ENCODE results near the gene MAPK9.
"Not testable (repeated sequence)": the region's sequence is repeated elsewhere in the genome, so short reads cannot be mapped to it uniquely, and the experiment has no call there.

The MAPK9 gene

DNA sequence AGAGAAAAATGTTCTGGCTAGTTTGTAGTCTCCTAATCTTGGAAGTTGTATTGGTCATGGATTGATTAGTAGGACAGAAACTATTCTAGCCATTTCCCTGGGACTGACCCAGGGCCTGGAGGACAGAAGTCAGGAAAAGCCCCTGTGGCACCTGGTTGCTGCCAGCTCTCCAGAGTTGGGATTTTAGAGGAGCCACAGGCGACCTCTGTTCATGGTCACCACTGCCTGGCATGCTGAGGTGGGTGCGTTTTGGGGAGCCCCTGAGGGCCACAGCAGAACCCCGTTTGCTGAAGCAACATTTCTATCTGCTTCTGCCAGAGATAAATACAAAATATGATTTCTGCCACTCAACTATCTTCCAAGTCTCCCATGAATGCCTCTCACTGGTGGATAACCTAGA, 7.6 kb upstream of the MAPK9 start:
- TF ChIP-seq Cebpa-rat (IDR thresholded peaks at IDR 0.05) = no peak
- Histone ChIP-seq H3K4me3 (no peak overlapping the region), H3K9ac (no peak overlapping the region), H4K20me1 (peaks cover 0 to 10% (median 0%) of the 10 kb centered on the region in 11 experiments; a peak in 2 of 22 replicates), H3K36me3 (peaks cover 0 to 8% (median 0%) of the 10 kb centered on the region in 11 experiments; a peak in 1 of 22 replicates), H3K27me3 (no peaks in the 10 kb centered on the region; a peak in 1 of 22 replicates), H3K4me1 (peaks cover 2 to 22% (median 12%) of the 10 kb centered on the region in 10 experiments; a peak in 16 of 20 replicates), H3K4me2 (no peak overlapping the region), H3K27ac (no peak overlapping the region), H3K9me3 (replicated peaks in 1 of 11) (no peaks in the 10 kb centered on the region)

- not testable (repeated sequence) for H3K27ac ChIP-seq; H3K27me3 ChIP-seq; H3K36me3 ChIP-seq; H3K4me3 ChIP-seq; H3K4me2 ChIP-seq; H3K9ac ChIP-seq; H3K9me3 ChIP-seq (replicated peaks in 1 of 11)
- H3K4me1 ChIP-seq = peaks cover 4 to 25% (median 17%) of the 10 kb centered on the region in 10 experiments; a peak in 16 of 20 replicates
- H4K20me1 ChIP-seq = peaks cover 0 to 15% (median under 1%) of the 10 kb centered on the region in 11 experiments; a peak in 5 of 22 replicates
Measured at GRCh38 chr5:180299014-180299413, 7.1 kb upstream of the MAPK9 start.

DNA sequence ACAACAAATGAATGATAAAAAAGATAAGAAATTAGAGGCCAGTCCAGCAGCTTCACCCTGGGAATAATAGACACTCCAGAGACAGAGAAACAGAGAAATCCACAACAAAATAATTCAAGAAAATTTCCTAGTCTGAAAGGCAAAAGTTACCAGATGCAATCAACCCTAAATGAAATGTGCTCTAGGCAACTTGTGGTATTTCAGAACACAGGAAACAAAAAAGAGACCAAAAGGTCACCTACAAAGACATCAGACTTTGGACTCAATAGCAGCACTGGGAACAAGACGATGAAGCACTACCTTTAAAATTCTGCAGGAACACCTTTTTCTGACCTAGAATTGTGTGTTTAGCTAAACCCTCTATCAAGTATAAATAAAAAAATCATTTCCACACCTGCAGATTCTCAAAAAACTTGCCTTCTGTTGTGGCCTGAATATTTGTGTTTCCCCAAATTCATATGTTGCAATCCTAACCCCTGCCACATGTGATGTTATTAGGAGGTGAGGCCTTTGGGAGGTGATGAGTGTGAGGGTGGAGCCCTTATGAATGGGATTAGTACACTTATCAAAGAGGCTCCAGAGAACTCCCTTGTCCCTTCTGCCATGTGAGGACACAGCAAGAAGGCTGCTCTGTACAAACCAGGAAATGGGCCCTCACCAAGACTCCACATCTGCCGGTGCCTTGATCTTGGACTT, 5.9 kb upstream of the MAPK9 start:
- Histone ChIP-seq H3K4me3 (no peak overlapping the region), H3K27ac (no peak overlapping the region), H3K9me3 (replicated peaks in 1 of 11) (no peaks in the 10 kb centered on the region), H4K20me1 (peaks cover 0 to 19% (median 5%) of the 10 kb centered on the region in 11 experiments; a peak in 7 of 22 replicates), H3K36me3 (peaks cover 0 to 8% (median 0%) of the 10 kb centered on the region in 11 experiments; a peak in 2 of 22 replicates), H3K4me1 (peaks cover 15 to 37% (median 27%) of the 10 kb centered on the region in 10 experiments), H3K27me3 (no peaks in the 10 kb centered on the region; a peak in 1 of 22 replicates), H3K9ac (no peak overlapping the region), H3K4me2 (no peak overlapping the region)
- TF ChIP-seq Cebpa-rat (IDR thresholded peaks at IDR 0.05) = no peak

DNA sequence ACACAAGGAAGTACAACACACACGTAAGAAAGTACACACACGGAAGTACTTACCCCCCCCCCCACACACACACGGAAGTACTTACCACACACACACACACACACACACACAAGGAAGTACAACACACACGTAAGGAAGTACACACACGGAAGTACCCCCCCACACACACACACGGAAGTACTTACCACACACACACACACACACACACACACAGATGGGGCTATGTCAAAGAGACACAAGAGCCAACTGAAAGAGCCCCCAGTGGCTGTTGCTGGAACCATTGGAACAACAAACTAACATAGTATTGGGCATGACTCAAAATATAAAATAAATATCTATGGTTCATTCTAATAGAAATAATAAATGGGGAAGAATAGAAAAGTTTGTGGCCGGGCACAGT, 4.9 kb upstream of the MAPK9 start:
- no peak overlapping the region for H3K4me3 ChIP-seq
- no peak overlapping the region; a peak in 1 of 22 replicates for H3K4me2 ChIP-seq
- no peaks in the 10 kb centered on the region for H3K9me3 ChIP-seq (replicated peaks in 1 of 11)
- TF ChIP-seq Cebpa-rat (IDR thresholded peaks at IDR 0.05) = no peak
- H3K36me3 ChIP-seq = peaks cover 0 to 8% (median 0%) of the 10 kb centered on the region in 11 experiments; a peak in 2 of 22 replicates
- no peak overlapping the region for H3K27ac ChIP-seq
- peaks cover 0 to 19% (median 5%) of the 10 kb centered on the region in 11 experiments; a peak in 7 of 22 replicates for H4K20me1 ChIP-seq
- peaks cover 15 to 39% (median 27%) of the 10 kb centered on the region in 10 experiments for H3K4me1 ChIP-seq
- no peak overlapping the region for H3K9ac ChIP-seq
- H3K27me3 ChIP-seq = no peaks in the 10 kb centered on the region; a peak in 1 of 22 replicates

DNA sequence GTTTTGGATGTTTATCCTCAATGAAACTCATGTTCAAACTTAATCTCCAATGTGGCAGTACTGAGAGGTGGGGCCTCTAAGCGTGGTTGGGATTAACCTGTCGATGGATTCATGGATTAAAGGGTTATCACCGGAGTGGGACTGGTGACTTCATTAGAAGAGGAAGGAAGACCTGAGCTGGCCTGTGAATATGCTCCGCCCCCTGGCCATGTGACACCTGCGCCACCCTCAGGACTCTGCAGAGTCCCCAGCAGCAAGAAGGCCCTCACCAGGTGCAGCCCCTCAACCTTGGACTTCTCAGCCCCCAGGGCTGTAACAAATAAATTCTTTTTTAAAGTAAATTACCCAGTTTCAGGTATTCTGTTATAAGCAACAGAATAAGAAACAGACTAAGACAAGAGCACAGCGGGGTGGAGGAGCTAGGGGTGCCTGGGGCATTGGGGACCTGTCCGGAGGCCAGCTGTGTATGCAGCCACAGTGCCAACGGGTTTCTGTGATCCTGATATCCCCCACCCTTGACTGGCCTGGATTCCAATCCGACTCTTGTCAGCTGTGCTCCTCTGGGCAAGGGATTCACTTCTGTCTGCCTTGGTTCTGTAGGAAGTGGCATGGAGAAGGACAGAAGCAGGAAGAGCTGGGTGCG, 3.2 kb upstream of the MAPK9 start:
- peaks cover 8 to 29% (median 15%) of the 10 kb centered on the region in 11 experiments; a peak in 20 of 22 replicates for H4K20me1 ChIP-seq

GRCh38 chr5:180294411-180294810, 2.5 kb upstream of the MAPK9 start:
- H4K20me1 ChIP-seq = peaks cover 15 to 35% (median 21%) of the 10 kb centered on the region in 11 experiments; a peak in 20 of 22 replicates
- H3K27me3 ChIP-seq = no peaks in the 10 kb centered on the region
- no peak for TF ChIP-seq Cebpa-rat (IDR thresholded peaks at IDR 0.05)
- no peak overlapping the region for H3K4me3 ChIP-seq
- H3K27ac ChIP-seq = peak overlapping the region in 1 of 11 experiments; percentile 17; a peak in 1 of 22 replicates
- H3K4me2 ChIP-seq = peak overlapping the region in 4 of 11 experiments; percentile 19 to 42 (median 35); a peak in 6 of 22 replicates
- no peaks in the 10 kb centered on the region for H3K9me3 ChIP-seq (replicated peaks in 1 of 11)
- H3K36me3 ChIP-seq = peaks cover 0 to 8% (median 0%) of the 10 kb centered on the region in 11 experiments; a peak in 2 of 22 replicates
- H3K9ac ChIP-seq = peak overlapping the region in 5 of 11 experiments; percentile 4 to 40 (median 13); a peak in 2 of 22 replicates
- H3K4me1 ChIP-seq = peaks cover 31 to 55% (median 44%) of the 10 kb centered on the region in 10 experiments

More for the DNA sequence above, 3.2 kb upstream of the MAPK9 start:
- Histone ChIP-seq H3K4me1 (peaks cover 25 to 49% (median 37%) of the 10 kb centered on the region in 10 experiments), H3K27ac (no peak overlapping the region), H3K36me3 (peaks cover 0 to 8% (median 0%) of the 10 kb centered on the region in 11 experiments; a peak in 2 of 22 replicates), H3K4me2 (peak overlapping the region in 3 of 11 experiments; percentile 19 to 42 (median 28); a peak in 5 of 22 replicates), H3K4me3 (no peak overlapping the region), H3K9me3 (replicated peaks in 1 of 11) (no peaks in the 10 kb centered on the region), H3K27me3 (no peaks in the 10 kb centered on the region), H3K9ac (peak overlapping the region in 3 of 11 experiments; percentile 13 to 40 (median 32); a peak in 1 of 22 replicates)
- no peak for TF ChIP-seq Cebpa-rat (IDR thresholded peaks at IDR 0.05)

DNA sequence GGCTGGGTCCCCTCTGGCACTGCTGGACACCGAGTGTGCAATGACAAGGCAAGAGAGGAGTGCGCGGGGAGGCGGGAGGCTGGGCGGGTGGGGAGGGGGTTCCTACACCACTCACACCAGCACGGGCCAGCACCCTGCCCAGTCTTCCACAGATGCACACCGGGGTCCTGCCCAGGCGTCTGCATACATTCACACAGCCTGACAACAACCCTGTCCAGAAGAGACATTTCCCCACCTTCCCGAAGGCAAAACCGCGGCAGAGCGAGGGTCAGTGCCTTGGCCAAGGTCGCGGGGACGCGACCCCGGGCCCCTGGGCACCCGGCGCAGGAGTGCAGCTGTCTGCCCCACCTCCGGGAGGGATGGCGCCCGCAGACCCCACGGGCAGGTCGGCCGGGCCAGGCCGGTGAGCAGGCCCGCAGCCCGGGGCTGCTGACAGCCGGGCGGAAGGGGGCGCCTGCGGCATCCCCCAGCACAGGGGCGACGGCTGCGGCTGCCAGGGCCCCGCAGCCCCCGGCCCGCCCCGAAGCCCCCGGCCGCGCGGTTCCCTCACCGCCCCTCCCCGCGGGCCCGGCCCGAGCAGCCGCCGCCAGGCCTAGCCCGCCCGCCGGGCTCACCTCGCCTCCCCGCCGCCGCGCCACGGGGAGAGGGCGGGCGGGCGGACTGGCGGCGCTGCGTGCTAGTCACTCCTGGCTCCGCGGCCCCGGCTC, 496 bp downstream of the MAPK9 start:
- Histone ChIP-seq H4K20me1 (peaks cover 24 to 53% (median 37%) of the 10 kb centered on the region in 11 experiments; a peak in 21 of 22 replicates), H3K4me1 (peaks cover 33 to 66% (median 53%) of the 10 kb centered on the region in 10 experiments), H3K9me3 (replicated peaks in 1 of 11) (peaks cover 0 to 8% (median 4%) of the 10 kb centered on the region in 11 experiments; a peak in 12 of 22 replicates), H3K27me3 (no peaks in the 10 kb centered on the region), H3K9ac (peak overlapping the region; percentile 79 to 94 (median 85)), H3K4me3 (peak overlapping the region; percentile 74 to 97 (median 90)), H3K4me2 (peak overlapping the region; percentile 76 to 94 (median 85)), H3K36me3 (peaks cover 9 to 26% (median 16%) of the 10 kb centered on the region in 11 experiments; a peak in 21 of 22 replicates), H3K27ac (peak overlapping the region; percentile 43 to 86 (median 81); a peak in 21 of 22 replicates)
- no peak for TF ChIP-seq Cebpa-rat (IDR thresholded peaks at IDR 0.05)

GRCh38 chr5:180290568-180291233, 1.2 kb downstream of the MAPK9 start:
- TF ChIP-seq Cebpa-rat (IDR thresholded peaks at IDR 0.05) = no peak
- peaks cover 33 to 61% (median 51%) of the 10 kb centered on the region in 10 experiments for H3K4me1 ChIP-seq
- H3K27me3 ChIP-seq = no peaks in the 10 kb centered on the region
- H3K9ac ChIP-seq = peak overlapping the region; percentile 34 to 94 (median 85); a peak in 20 of 22 replicates
- no peak overlapping the region for H3K27ac ChIP-seq
- H3K9me3 ChIP-seq (replicated peaks in 1 of 11) = peaks cover 0 to 9% (median 5%) of the 10 kb centered on the region in 11 experiments; a peak in 12 of 22 replicates
- H3K4me2 ChIP-seq = peak overlapping the region; percentile 76 to 94 (median 85)
- H3K4me3 ChIP-seq = peak overlapping the region; percentile 74 to 97 (median 90)
- H3K36me3 ChIP-seq = peaks cover 10 to 28% (median 18%) of the 10 kb centered on the region in 11 experiments; a peak in 21 of 22 replicates
- H4K20me1 ChIP-seq = peaks cover 24 to 54% (median 37%) of the 10 kb centered on the region in 11 experiments; a peak in 21 of 22 replicates
